Measurements from ENCODE around the gene IFT20.

IFT20 gene

GRCh38 chr17:28291780-28292330 is 43.4 kb downstream of the IFT20 start:
- H3K4me3 ChIP-seq (ENCODE audit: low read depth, low read length), result no peak overlapping the region
- no peak for DNase-seq (ENCODE audit: low read depth)
- TF ChIP-seq CTCF (conservative IDR thresholded peaks at IDR 0.05; ENCODE audit: low read depth, low read length), result no peak

GRCh38 chr17:28290703-28291102 is 44.6 kb downstream of the IFT20 start:
- no peak overlapping the region for H3K4me3 ChIP-seq (ENCODE audit: low read depth, low read length)
- TF ChIP-seq CTCF (conservative IDR thresholded peaks at IDR 0.05; ENCODE audit: low read depth, low read length), result no peak
- DNase-seq (ENCODE audit: low read depth), result no peak

- no peak for TF ChIP-seq CTCF (conservative IDR thresholded peaks at IDR 0.05; ENCODE audit: low read depth, low read length)
- no peak overlapping the region for H3K4me3 ChIP-seq (ENCODE audit: low read depth, low read length)
- DNase-seq (ENCODE audit: low read depth), result no peak
Observed at GRCh38 chr17:28285965-28286364, 49.3 kb downstream of the IFT20 start.

- no peak for TF ChIP-seq CTCF (conservative IDR thresholded peaks at IDR 0.05; ENCODE audit: low read depth, low read length)
- H3K4me3 ChIP-seq (ENCODE audit: low read depth, low read length), result no peak overlapping the region
- DNase-seq (ENCODE audit: low read depth), result peak; percentile 92
Observed at GRCh38 chr17:28282596-28282995, 52.7 kb downstream of the IFT20 start.

- TF ChIP-seq CTCF (conservative IDR thresholded peaks at IDR 0.05; ENCODE audit: low read depth, low read length), result no peak
- no peak for DNase-seq (ENCODE audit: low read depth)
Observed at GRCh38 chr17:28280826-28281225, 54.4 kb downstream of the IFT20 start.

GRCh38 chr17:28279411-28279810 is 55.9 kb downstream of the IFT20 start:
- no peak for TF ChIP-seq CTCF (conservative IDR thresholded peaks at IDR 0.05; ENCODE audit: low read depth, low read length)
- no peak overlapping the region for H3K4me3 ChIP-seq (ENCODE audit: low read depth, low read length)
- peak; percentile 57 for DNase-seq (ENCODE audit: low read depth)

More at GRCh38 chr17:28280826-28281225, 54.4 kb downstream of the IFT20 start:
- no peak overlapping the region for H3K4me3 ChIP-seq (ENCODE audit: low read depth, low read length)
